NCI-H146 treated with DMSO at 0.1 percent for 48 hours (cell line): ENCODE measurements around the gene PSG5.
"Not testable (repeated sequence)": the region's sequence is repeated elsewhere in the genome, so short reads cannot be mapped to it uniquely, and the experiment has no call there.

Experiments
- DNase-seq: peaks from one replicate; lab custom pipeline; 2025; ENCODE audit not compliant: unreplicated experiment; lab: John Stamatoyannopoulos, UW

Gene PSG5

GRCh38 chr19:43188092-43188491 lies 1.8 kb upstream of the PSG5 start:
- not testable (repeated sequence) for DNase-seq

GRCh38 chr19:43181869-43182771 lies 4.2 kb downstream of the PSG5 start:
- not testable (repeated sequence) for DNase-seq

- DNase-seq, result not testable (repeated sequence)
Observed at GRCh38 chr19:43179569-43180147, 6.7 kb downstream of the PSG5 start.

GRCh38 chr19:43178577-43178976 lies 7.8 kb downstream of the PSG5 start:
- DNase-seq, result not testable (repeated sequence)

- DNase-seq, result not testable (repeated sequence)
Observed at GRCh38 chr19:43165906-43166305, 20.4 kb downstream of the PSG5 start.

GRCh38 chr19:43163135-43163534 lies 23.2 kb downstream of the PSG5 start:
- not testable (repeated sequence) for DNase-seq

GRCh38 chr19:43162261-43162660 lies 24.1 kb downstream of the PSG5 start:
- not testable (repeated sequence) for DNase-seq

- DNase-seq, result no peak
Observed at GRCh38 chr19:43152214-43152613, 34.1 kb downstream of the PSG5 start.

- DNase-seq, result not testable (repeated sequence)
Observed at GRCh38 chr19:43149788-43150187, 36.5 kb downstream of the PSG5 start.

GRCh38 chr19:43148233-43148632 lies 38.1 kb downstream of the PSG5 start:
- no peak for DNase-seq

- DNase-seq, result not testable (repeated sequence)
Observed at GRCh38 chr19:43141763-43142162, 44.6 kb downstream of the PSG5 start.

GRCh38 chr19:43132696-43133095 lies 53.6 kb downstream of the PSG5 start:
- no peak for DNase-seq

GRCh38 chr19:43131281-43131842 lies 55.0 kb downstream of the PSG5 start:
- DNase-seq, result not testable (repeated sequence)

- DNase-seq, result not testable (repeated sequence)
Observed at GRCh38 chr19:43129197-43129596, 57.1 kb downstream of the PSG5 start.

GRCh38 chr19:43127336-43127735 lies 59.0 kb downstream of the PSG5 start:
- DNase-seq, result not testable (repeated sequence)

GRCh38 chr19:43126720-43127119 lies 59.6 kb downstream of the PSG5 start:
- DNase-seq, result no peak

GRCh38 chr19:43124360-43124759 lies 62.0 kb downstream of the PSG5 start:
- DNase-seq, result no peak

GRCh38 chr19:43120433-43121026 lies 65.8 kb downstream of the PSG5 start:
- not testable (repeated sequence) for DNase-seq

GRCh38 chr19:43119526-43119925 lies 66.8 kb downstream of the PSG5 start:
- DNase-seq, result not testable (repeated sequence)
